Caco-2 (cell line): ENCODE data around the gene HDGFL2. TPM values are rescaled to one million over a fixed set of nuclear protein-coding genes. Genes with fewer than 3 reads are reported as not detected.
A peak's percentile ranks its signal among the peaks of the same experiment; 100 is the strongest.

Experiments
- BruUV-seq: library from RNA; stranded (reverse); fragments of 400-500 nt; replicated peaks from 2 replicates; lab custom pipeline; 2021; lab: Mats Ljungman, UMichigan
- CTCF ChIA-PET: fragments of 300-600 bp; sonication (Branson Sonifier 250); formaldehyde crosslinking; loops from one replicate; lab custom pipeline; 2022; ENCODE audit warnings: antibody characterized with exemption; lab: Charles Lee
- POLR2A ChIA-PET: fragments of 300-600 bp; sonication (Branson Sonifier 250); formaldehyde crosslinking; loops from one replicate; lab custom pipeline; 2022; ENCODE audit warnings: antibody characterized with exemption; lab: Charles Lee
- DNase-seq, 2 experiments: peaks; one replicate each; pipeline versions ENCODE4 v3.0.0 to v3.0.0-alpha.2; 2020 to 2022
- H3K27me3 ChIP-seq: replicated peaks from 2 replicates; pipeline ENCODE4 v1.6.0; 2011; ENCODE audit warnings: low read length; ENCODE audit not compliant: control insufficient read depth, insufficient read depth
- H3K36me3 ChIP-seq: 2 replicates; pipeline ENCODE4 v1.5.1; 2011; ENCODE audit warnings: low read length; ENCODE audit not compliant: control insufficient read depth, insufficient read depth
- H3K4me1 ChIP-seq: fragments of 250-450 bp; sonication (Bioruptor Pico); 2 replicates; pipeline ENCODE4 v1.5.1; 2020; ENCODE audit warnings: mild to moderate bottlenecking
- H3K4me3 ChIP-seq: 2 replicates; pipeline ENCODE4 v1.5.1; 2011; ENCODE audit warnings: low read depth, mild to moderate bottlenecking, control low read depth, low read length
- H3K9me3 ChIP-seq: fragments of 250-450 bp; sonication (Bioruptor Pico); 2 replicates; pipeline ENCODE4 v1.5.1; 2020; ENCODE audit warnings: mild to moderate bottlenecking, moderate library complexity
- H3K27ac Mint-ChIP-seq: one replicate; pipeline ENCODE4 v1.8.0; 2022; ENCODE audit warnings: mixed read lengths; ENCODE audit not compliant: unreplicated experiment
- H3K27me3 Mint-ChIP-seq: one replicate; pipeline ENCODE4 v1.8.0; 2022; ENCODE audit warnings: mixed read lengths; ENCODE audit not compliant: insufficient read depth, unreplicated experiment
- H3K36me3 Mint-ChIP-seq: one replicate; pipeline ENCODE4 v1.8.0; 2022; ENCODE audit warnings: mild to moderate bottlenecking, mixed read lengths; ENCODE audit not compliant: insufficient read depth, unreplicated experiment
- H3K4me1 Mint-ChIP-seq: one replicate; pipeline ENCODE4 v1.8.0; 2022; ENCODE audit warnings: low read depth, mixed read lengths; ENCODE audit not compliant: unreplicated experiment
- H3K4me3 Mint-ChIP-seq: one replicate; pipeline ENCODE4 v1.8.0; 2022; ENCODE audit warnings: mild to moderate bottlenecking, moderate library complexity, mixed read lengths; ENCODE audit not compliant: unreplicated experiment
- H3K9me3 Mint-ChIP-seq: one replicate; pipeline ENCODE4 v1.8.0; 2022; ENCODE audit warnings: mixed read lengths; ENCODE audit not compliant: unreplicated experiment
- CTCF ChIP-seq, 2 experiments: fragments of 200-600 bp in 1 of 2; IDR thresholded peaks; 1 replicate in 1 of 2; 2 replicates in 1 of 2; pipeline versions ENCODE4 v1.5.1 to v1.8.0; 2011 to 2022; ENCODE audit warnings: antibody characterized with exemption in 1 of 2, control low read depth in 1 of 2, inconsistent platforms in 1 of 2, low read depth in 1 of 2, low read length in 1 of 2, mild to moderate bottlenecking in 1 of 2, moderate library complexity in 1 of 2; ENCODE audit not compliant: insufficient read depth in 1 of 2, severe bottlenecking in 1 of 2, unreplicated experiment in 1 of 2
- intact Hi-C: fragments of 100-400 bp; cut with micrococcal nuclease; formaldehyde crosslinking; loops from one replicate; pipeline ENCODE4 v1.10.0; 2022; ENCODE audit not compliant: unreplicated experiment
- total RNA-seq: library from RNA; stranded (reverse); gene quantifications from 2 replicates; pipeline ENCODE4 v1.2.3, GENCODE V29; 2022

HDGFL2 gene
- total RNA-seq, 1 experiment from 2014 or later = 70.8 TPM

GRCh38 chr19:4456843-4457653 is 15.0 kb upstream of the HDGFL2 start:
- no peak for TF ChIP-seq CTCF (IDR thresholded peaks at IDR 0.05; ENCODE audit: insufficient read depth in 1 of 2, low read depth in 1 of 2, low read length in 1 of 2, severe bottlenecking in 1 of 2, unreplicated experiment in 1 of 2)
- H3K4me3 Mint-ChIP-seq = peak overlapping the region; percentile 85
- BruUV-seq = no TSS peak
- peak; percentile 54 to 61 for DNase-seq
- Histone ChIP-seq H3K4me3 (peak overlapping the region; percentile 76), H3K9me3 (no peaks in the 10 kb centered on the region), H3K27me3 (no peaks in the 10 kb centered on the region), H3K4me1 (0 out of 2 replicates have a peak, but pooled peaks cover 4% of the 10 kb centered on the region), H3K36me3 (peaks cover 2% of the 10 kb centered on the region)
- peaks cover 10% of the 10 kb centered on the region for H3K4me1 Mint-ChIP-seq
- peak overlapping the region; percentile 70 for H3K27ac Mint-ChIP-seq
- intact Hi-C loops = loop anchor here (1.0 kb wide), 1 partner anchor 14 kb away; no protein-coding TSS in a partner anchor
- H3K9me3 Mint-ChIP-seq = no peaks in the 10 kb centered on the region
- POLR2A ChIA-PET = interaction anchor here (2.1 kb wide), 1 partner anchor 15 kb away, joined by 6 read pairs; the partner anchor contains the start of gene HDGFL2
- CTCF ChIA-PET = interaction anchor here (0.6 to 1.2 kb wide), 4 partner anchors 14 to 270 kb away, joined by 3 to 4 read pairs (median 4); partner anchors contain the start of gene HDGFL2
- peaks cover 20% of the 10 kb centered on the region for H3K36me3 Mint-ChIP-seq
- H3K27me3 Mint-ChIP-seq = no peaks in the 10 kb centered on the region

GRCh38 chr19:4457654-4458395 is 14.3 kb upstream of the HDGFL2 start, which contains the start of gene UBXN6:
Gene UBXN6, minus strand, starts transcription at chr19:4457794. Its CDS starts 97 bp downstream, at chr19:4457697.
- peak; percentile 96 to 98 for DNase-seq
- Mint-ChIP-seq H3K36me3 (peaks cover 14% of the 10 kb centered on the region), H3K4me1 (peaks cover 10% of the 10 kb centered on the region), H3K27me3 (no peaks in the 10 kb centered on the region), H3K9me3 (no peaks in the 10 kb centered on the region), H3K4me3 (peak within 1 kb of the TSS; percentile 85), H3K27ac (peak within 1 kb of the TSS; percentile 70)
- Histone ChIP-seq H3K4me3 (peak within 1 kb of the TSS; percentile 76), H3K9me3 (no peaks in the 10 kb centered on the region), H3K36me3 (no peaks in the 10 kb centered on the region; the same call in 1 of the 2 replicates), H3K27me3 (no peaks in the 10 kb centered on the region), H3K4me1 (0 out of 2 replicates have a peak, but pooled peaks cover 4% of the 10 kb centered on the region)
- POLR2A ChIA-PET = interaction anchor here (0.7 to 2.1 kb wide), 3 partner anchors 14 to 1229 kb away, joined by 3 to 6 read pairs (median 4); partner anchors contain the start of gene HDGFL2
- intact Hi-C loops = loop anchor here (1.0 kb wide), 1 partner anchor 13 kb away; no protein-coding TSS in a partner anchor
- CTCF ChIA-PET = no interaction called here
- TF ChIP-seq CTCF (IDR thresholded peaks at IDR 0.05; ENCODE audit: insufficient read depth in 1 of 2, low read depth in 1 of 2, low read length in 1 of 2, severe bottlenecking in 1 of 2, unreplicated experiment in 1 of 2) = no peak
- BruUV-seq = TSS peak; percentile 35
